Stimulated activated CD8-positive, alpha-beta memory T cell treated with anti-CD3 and anti-CD28 coated beads, Interleukin-4, amount 100 ng/mL, for 24 hours (primary cell): ENCODE results near the gene VWA1.
"Not testable (repeated sequence)": the region's sequence is repeated elsewhere in the genome, so short reads cannot be mapped to it uniquely, and the experiment has no call there.

Source experiments
- DNase-seq: peaks from one replicate; pipeline ENCODE4 v3.0.0-alpha.2; 2020; ENCODE audit warnings: low read depth

VWA1 gene

DNA sequence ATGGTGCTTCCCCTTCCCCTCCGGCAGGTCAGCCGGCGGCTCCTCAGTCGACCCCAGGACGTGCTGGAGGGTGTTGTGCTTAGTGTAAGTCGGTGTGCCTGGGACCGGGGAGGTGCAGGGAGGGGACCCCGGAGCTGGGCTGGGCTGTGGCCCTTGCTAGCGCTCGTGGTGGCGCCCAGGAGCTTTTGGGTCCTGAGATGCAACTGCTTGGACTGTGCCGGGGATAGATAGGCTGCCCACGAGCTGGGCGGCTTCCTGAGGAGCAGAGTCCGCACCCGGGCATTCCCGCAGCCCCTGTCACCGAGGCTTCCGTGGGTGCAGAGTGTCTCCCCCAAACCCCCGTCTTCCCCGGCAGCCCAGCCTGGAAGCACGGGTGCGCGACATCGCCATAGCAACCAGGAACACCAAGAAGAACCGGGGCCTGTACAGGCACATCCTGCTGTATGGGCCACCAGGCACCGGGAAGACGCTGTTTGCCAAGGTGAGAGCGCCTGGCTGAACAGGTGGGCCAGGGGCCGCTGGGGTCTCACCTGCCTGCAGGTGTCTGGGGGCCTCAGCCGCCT lies 50.3 kb downstream of the VWA1 start:
- DNase-seq, result not testable (repeated sequence)

GRCh38 chr1:1487701-1488100 lies 52.2 kb downstream of the VWA1 start:
- DNase-seq, result no peak

DNA sequence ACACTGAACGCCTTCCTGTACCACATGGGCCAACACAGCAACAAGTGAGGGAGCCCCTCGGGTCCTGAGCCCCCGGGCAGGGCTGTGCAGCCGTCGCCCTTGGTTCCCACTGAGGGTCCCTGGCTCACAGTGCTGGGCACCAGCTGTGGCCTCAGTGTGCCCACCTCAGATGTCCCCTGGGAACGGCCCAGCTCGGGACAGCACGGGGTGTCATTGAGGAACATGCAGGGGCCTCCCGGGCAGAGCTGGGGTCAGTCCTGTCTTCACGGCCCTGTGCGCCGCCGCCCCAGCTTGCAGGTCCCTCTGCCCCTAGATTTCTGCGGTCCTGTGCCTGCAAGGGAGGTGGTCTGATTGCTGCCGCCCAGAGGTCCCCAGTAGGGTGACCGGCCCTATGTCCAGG lies 53.7 kb downstream of the VWA1 start:
- no peak for DNase-seq

GRCh38 chr1:1489861-1490260 lies 54.4 kb downstream of the VWA1 start:
- no peak for DNase-seq

DNA sequence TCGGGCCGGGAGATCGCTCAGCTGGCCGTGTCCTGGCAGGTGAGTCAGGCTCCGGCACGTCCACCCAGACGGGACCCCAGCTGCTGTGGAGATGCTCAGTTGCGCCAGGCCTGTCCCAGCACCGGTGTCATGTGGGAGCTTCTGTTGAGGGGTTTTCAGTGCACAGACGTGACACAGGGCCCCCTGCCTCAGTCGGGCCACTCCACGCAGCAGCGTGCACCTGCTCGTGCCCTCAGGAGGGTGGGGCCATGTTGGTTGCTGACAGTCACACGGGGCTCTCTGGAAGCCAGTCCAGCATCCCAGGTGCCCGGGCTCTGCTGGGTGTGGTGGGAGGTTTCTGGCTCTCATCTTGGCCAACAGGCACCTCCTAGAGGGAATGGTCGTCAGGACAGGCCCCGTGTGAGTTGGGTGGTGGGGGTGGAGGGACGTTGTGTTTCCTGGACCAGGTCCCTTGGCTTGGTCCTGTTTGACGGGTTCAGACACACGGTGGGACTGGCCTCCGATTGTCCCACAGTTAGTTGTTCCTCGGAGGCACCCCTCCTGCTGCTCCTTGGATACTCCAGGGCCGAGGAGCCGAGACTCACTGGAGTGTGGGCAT lies 55.2 kb downstream of the VWA1 start:
- no peak for DNase-seq

GRCh38 chr1:1491601-1492000 lies 56.1 kb downstream of the VWA1 start:
- DNase-seq, result no peak
